HPDE6-E6E7 (cell line): ENCODE data around the gene CBX4.

Experiments used
- DNase-seq: peaks from one replicate; pipeline ENCODE4 v3.0.0; 2011; ENCODE audit warnings: missing footprints; ENCODE audit errors: extremely low spot score

Gene CBX4

GRCh38 chr17:79829004-79829403 lies 10.2 kb downstream of the CBX4 start:
- DNase-seq, result no peak

- DNase-seq, result no peak
Observed at GRCh38 chr17:79826841-79827578, 12.2 kb downstream of the CBX4 start.

- no peak for DNase-seq
Observed at GRCh38 chr17:79826204-79826680, 13.0 kb downstream of the CBX4 start.

GRCh38 chr17:79825580-79825921 lies 13.7 kb downstream of the CBX4 start:
- DNase-seq, result no peak

GRCh38 chr17:79824893-79825579 lies 14.2 kb downstream of the CBX4 start:
- no peak for DNase-seq

- DNase-seq, result no peak
Observed at GRCh38 chr17:79824234-79824633, 15.0 kb downstream of the CBX4 start.

GRCh38 chr17:79822583-79823124 lies 16.6 kb downstream of the CBX4 start:
- DNase-seq, result no peak

GRCh38 chr17:79821331-79822095 lies 17.7 kb downstream of the CBX4 start:
- DNase-seq, result no peak

- no peak for DNase-seq
Observed at GRCh38 chr17:79820959-79821330, 18.3 kb downstream of the CBX4 start.

- DNase-seq, result no peak
Observed at GRCh38 chr17:79819534-79820276, 19.5 kb downstream of the CBX4 start.

- DNase-seq, result no peak
Observed at GRCh38 chr17:79819085-79819484, 20.2 kb downstream of the CBX4 start.

GRCh38 chr17:79818026-79818758 lies 21.0 kb downstream of the CBX4 start:
- DNase-seq, result no peak

GRCh38 chr17:79815836-79816461 lies 23.3 kb downstream of the CBX4 start:
- DNase-seq, result no peak

- DNase-seq, result no peak
Observed at GRCh38 chr17:79814974-79815835, 24.0 kb downstream of the CBX4 start.

GRCh38 chr17:79814127-79814973 lies 24.9 kb downstream of the CBX4 start:
- no peak for DNase-seq

- DNase-seq, result no peak
Observed at GRCh38 chr17:79813297-79814126, 25.7 kb downstream of the CBX4 start.

- DNase-seq, result no peak
Observed at GRCh38 chr17:79812353-79813258, 26.6 kb downstream of the CBX4 start.
